Smooth muscle cell (in vitro differentiated cells): ENCODE results near the gene SPINK14. TPM values are rescaled to one million over a fixed set of nuclear protein-coding genes. Genes with fewer than 3 reads are reported as not detected.

Experiments
- DNase-seq: peaks from one replicate; lab custom pipeline; 2025; ENCODE audit not compliant: unreplicated experiment; lab: John Stamatoyannopoulos, UW
- H2AFZ ChIP-seq: fragments of 200-600 bp; sonication (generic); 2 replicates; pipeline ENCODE4 v1.6.0; 2016; ENCODE audit warnings: antibody characterized with exemption, low read depth, mild to moderate bottlenecking
- H3F3A ChIP-seq: fragments of 200-600 bp; sonication (generic); 2 replicates; pipeline ENCODE4 v1.6.0; 2017; ENCODE audit warnings: antibody characterized with exemption, low read depth
- H3K27ac ChIP-seq: fragments of 200-600 bp; sonication (generic); 2 replicates; pipeline ENCODE4 v1.5.1; 2016; ENCODE audit warnings: low read depth, mild to moderate bottlenecking
- H3K27me3 ChIP-seq: fragments of 200-600 bp; sonication (generic); 2 replicates; pipeline ENCODE4 v1.6.1; 2016; ENCODE audit warnings: low read depth, mild to moderate bottlenecking
- H3K36me3 ChIP-seq: fragments of 200-600 bp; sonication (generic); 2 replicates; pipeline ENCODE4 v1.5.1; 2016; ENCODE audit warnings: low read depth
- H3K4me1 ChIP-seq: fragments of 200-600 bp; sonication (generic); 2 replicates; pipeline ENCODE4 v1.5.1; 2016; ENCODE audit warnings: low read depth
- H3K4me2 ChIP-seq: fragments of 200-600 bp; sonication (generic); 2 replicates; pipeline ENCODE4 v1.6.0; 2016; ENCODE audit warnings: mild to moderate bottlenecking
- H3K4me3 ChIP-seq: fragments of 200-600 bp; sonication (generic); 2 replicates; pipeline ENCODE4 v1.5.1; 2016; ENCODE audit warnings: mild to moderate bottlenecking
- H3K79me2 ChIP-seq: fragments of 200-600 bp; sonication (generic); 2 replicates; pipeline ENCODE4 v1.6.0; 2016; ENCODE audit warnings: low read depth, mild to moderate bottlenecking
- H3K9ac ChIP-seq: fragments of 200-600 bp; sonication (generic); 2 replicates; pipeline ENCODE4 v1.6.0; 2016; ENCODE audit warnings: low read depth
- H3K9me3 ChIP-seq: fragments of 200-600 bp; sonication (generic); replicated peaks from 2 replicates; pipeline ENCODE4 v1.5.1; 2016; ENCODE audit warnings: low read depth
- H4K20me1 ChIP-seq: fragments of 200-600 bp; sonication (generic); 2 replicates; pipeline ENCODE4 v1.6.0; 2016; ENCODE audit warnings: low read depth
- WGBS: methylation state at CpG from one replicate; pipeline ENCODE4 v1.1.7; 2016; ENCODE audit warnings: low lambda C conversion rate; 5-methylcytosine and 5-hydroxymethylcytosine counted together
- polyA plus RNA-seq: library from polyadenylated mRNA; unstranded; fragments of >200 nt; fragmentation: Nextera tagmentation; extraction: Ambion mirVana; gene quantifications from 2 replicates; pipeline ENCODE4 v1.2.1, GENCODE V29; 2016
- total RNA-seq: library from RNA; depleted of rRNA; stranded (reverse); fragments of >200 nt; gene quantifications from 2 replicates; pipeline ENCODE4 v1.2.3, GENCODE V29; 2014
- TF ChIP-seq, protein P1 (sequence below): fragments of 200-600 bp; sonication (generic); IDR thresholded peaks from 2 replicates; pipeline ENCODE4 v1.5.1; 2017; ENCODE audit warnings: borderline replicate concordance, mild to moderate bottlenecking, antibody characterized with exemption; ENCODE audit not compliant: insufficient read depth, poor library complexity, severe bottlenecking

SPINK14 gene
- total and polyA plus RNA-seq, 2 experiments from 2014 or later = not detected

DNA sequence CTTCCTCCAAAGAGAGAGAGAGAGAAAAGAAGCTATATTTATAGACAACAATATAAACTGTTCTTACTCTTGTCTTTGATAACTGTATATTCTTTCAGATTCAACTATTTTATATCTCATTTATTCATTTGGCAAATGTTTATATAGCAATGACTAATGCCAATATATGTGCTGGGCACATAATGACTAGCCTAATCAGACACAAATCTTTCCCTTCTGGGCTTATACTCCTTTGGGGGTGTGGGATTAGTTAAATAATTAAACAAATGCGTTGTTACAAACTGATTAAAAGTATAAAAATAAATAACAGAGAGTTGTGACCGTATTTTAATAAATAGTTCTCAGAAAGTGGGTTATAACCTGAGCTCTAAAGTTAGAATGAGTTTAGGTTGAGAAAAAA lies 4.0 kb downstream of the SPINK14 start:
- H3K9ac ChIP-seq = no peak overlapping the region
- TF ChIP-seq, protein P1, sequence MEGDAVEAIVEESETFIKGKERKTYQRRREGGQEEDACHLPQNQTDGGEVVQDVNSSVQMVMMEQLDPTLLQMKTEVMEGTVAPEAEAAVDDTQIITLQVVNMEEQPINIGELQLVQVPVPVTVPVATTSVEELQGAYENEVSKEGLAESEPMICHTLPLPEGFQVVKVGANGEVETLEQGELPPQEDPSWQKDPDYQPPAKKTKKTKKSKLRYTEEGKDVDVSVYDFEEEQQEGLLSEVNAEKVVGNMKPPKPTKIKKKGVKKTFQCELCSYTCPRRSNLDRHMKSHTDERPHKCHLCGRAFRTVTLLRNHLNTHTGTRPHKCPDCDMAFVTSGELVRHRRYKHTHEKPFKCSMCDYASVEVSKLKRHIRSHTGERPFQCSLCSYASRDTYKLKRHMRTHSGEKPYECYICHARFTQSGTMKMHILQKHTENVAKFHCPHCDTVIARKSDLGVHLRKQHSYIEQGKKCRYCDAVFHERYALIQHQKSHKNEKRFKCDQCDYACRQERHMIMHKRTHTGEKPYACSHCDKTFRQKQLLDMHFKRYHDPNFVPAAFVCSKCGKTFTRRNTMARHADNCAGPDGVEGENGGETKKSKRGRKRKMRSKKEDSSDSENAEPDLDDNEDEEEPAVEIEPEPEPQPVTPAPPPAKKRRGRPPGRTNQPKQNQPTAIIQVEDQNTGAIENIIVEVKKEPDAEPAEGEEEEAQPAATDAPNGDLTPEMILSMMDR = no peak

DNA sequence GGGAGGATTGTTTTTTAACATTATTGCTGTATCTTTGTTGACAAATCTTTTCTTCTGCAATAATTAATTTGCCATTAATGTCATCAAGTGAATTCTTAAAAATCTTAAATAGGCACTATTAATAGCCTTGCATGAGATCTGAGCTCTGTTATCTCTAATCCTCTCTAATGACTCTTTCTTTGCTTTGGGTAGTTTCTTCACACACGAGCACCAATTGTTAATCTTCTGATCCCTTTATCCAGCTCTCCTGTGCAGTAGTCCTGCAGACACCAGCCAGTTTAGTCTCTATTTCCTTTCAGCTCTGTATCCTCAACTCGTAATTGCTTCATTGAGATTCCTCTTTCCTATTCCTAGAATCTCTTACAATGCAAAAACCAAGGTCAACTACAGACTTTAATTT lies 8.1 kb downstream of the SPINK14 start:
- H3K36me3 ChIP-seq = no peaks in the 10 kb centered on the region
- H3K79me2 ChIP-seq = no peaks in the 10 kb centered on the region
- H3K4me3 ChIP-seq = no peak overlapping the region
- H3F3A ChIP-seq = no peaks in the 10 kb centered on the region
- no peak overlapping the region for H3K4me2 ChIP-seq
- H3K27me3 ChIP-seq = peaks cover 34% of the 10 kb centered on the region
- TF ChIP-seq, protein P1 = no peak
- no peak overlapping the region for H3K27ac ChIP-seq
- H4K20me1 ChIP-seq = no peaks in the 10 kb centered on the region
- 39% methylated on average over 2 of the region's 2 CpGs for WGBS
- H3K4me1 ChIP-seq = no peaks in the 10 kb centered on the region
- H3K9ac ChIP-seq = no peak overlapping the region
- no peaks in the 10 kb centered on the region for H3K9me3 ChIP-seq
- DNase-seq = no peak
- no peak overlapping the region for H2AFZ ChIP-seq

More for the DNA sequence above, 4.0 kb downstream of the SPINK14 start:
- Histone ChIP-seq H3F3A (no peaks in the 10 kb centered on the region), H3K4me1 (no peaks in the 10 kb centered on the region), H3K27ac (no peak overlapping the region), H2AFZ (no peak overlapping the region), H3K4me2 (no peak overlapping the region), H3K27me3 (peaks cover 24% of the 10 kb centered on the region), H4K20me1 (no peaks in the 10 kb centered on the region), H3K36me3 (no peaks in the 10 kb centered on the region), H3K4me3 (no peak overlapping the region), H3K79me2 (no peaks in the 10 kb centered on the region), H3K9me3 (no peaks in the 10 kb centered on the region)
- no peak for DNase-seq
- WGBS = 74% methylated on average over 2 of the region's 2 CpGs

DNA sequence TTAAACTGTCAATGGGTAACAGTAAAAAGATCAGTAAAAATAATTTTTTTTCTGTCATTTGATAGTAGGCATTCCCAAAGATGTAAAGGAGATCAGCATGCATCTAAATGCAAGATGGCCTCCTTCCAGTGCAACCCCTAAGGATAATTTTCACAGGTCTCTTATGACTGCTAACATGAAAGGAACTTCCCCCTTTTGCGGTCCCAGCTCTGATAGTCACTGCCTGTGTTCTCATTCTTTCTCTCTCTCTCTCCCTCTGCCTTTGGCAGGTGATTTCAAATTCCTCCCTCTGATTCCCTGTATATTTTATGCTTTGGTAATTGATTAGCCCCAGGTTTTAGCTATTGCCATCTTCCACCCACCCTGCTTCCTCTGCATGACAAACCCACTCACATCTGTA lies 8.9 kb downstream of the SPINK14 start:
- H3K4me3 ChIP-seq = no peak overlapping the region
- 88% methylated on average over 1 of the region's 1 CpG for WGBS
- TF ChIP-seq, protein P1 = no peak

DNA sequence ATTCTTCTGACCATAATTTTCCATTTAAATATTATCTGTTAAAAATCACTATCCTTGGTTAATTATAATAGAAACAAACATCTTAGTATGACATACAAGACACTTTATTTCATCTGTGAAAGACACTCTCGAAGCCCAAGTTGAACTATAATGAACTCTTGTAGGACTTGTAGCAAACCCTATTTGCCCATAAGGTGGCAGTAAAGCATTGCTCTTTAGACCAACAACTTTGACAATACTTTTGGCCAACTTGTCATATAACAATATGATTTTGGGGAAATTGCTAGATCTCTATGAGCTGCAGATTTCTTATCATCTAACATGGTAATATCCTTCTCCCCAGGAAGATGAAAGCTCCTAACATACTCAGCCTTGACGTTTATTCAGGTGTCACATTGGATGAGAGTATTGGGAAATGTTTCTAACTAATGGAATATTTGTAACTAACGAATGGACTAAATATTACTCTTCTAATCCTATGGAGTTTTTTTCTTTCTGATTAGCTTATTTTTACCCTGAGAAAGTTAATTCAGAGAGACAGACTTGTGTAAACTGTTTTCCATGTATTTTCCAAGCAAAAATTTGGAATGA lies 11.0 kb downstream of the SPINK14 start:
- peaks cover 33% of the 10 kb centered on the region for H3K27me3 ChIP-seq
- H3K4me2 ChIP-seq = no peak overlapping the region
- H2AFZ ChIP-seq = no peak overlapping the region
- H3K9me3 ChIP-seq = no peaks in the 10 kb centered on the region
- H3K79me2 ChIP-seq = no peaks in the 10 kb centered on the region
- H4K20me1 ChIP-seq = no peaks in the 10 kb centered on the region
- H3K4me3 ChIP-seq = no peak overlapping the region
- H3K4me1 ChIP-seq = no peaks in the 10 kb centered on the region
- DNase-seq = no peak
- 51% methylated on average over 3 of the region's 3 CpGs for WGBS
- no peaks in the 10 kb centered on the region for H3F3A ChIP-seq
- no peak overlapping the region for H3K27ac ChIP-seq
- H3K36me3 ChIP-seq = no peaks in the 10 kb centered on the region
- TF ChIP-seq, protein P1 = peak; percentile 70
- H3K9ac ChIP-seq = no peak overlapping the region

More for the DNA sequence above, 8.9 kb downstream of the SPINK14 start:
- no peaks in the 10 kb centered on the region for H3K9me3 ChIP-seq
- DNase-seq = no peak
- no peaks in the 10 kb centered on the region for H3K36me3 ChIP-seq
- H3K9ac ChIP-seq = no peak overlapping the region
- H3K27ac ChIP-seq = no peak overlapping the region
- no peaks in the 10 kb centered on the region for H4K20me1 ChIP-seq
- H3K27me3 ChIP-seq = peaks cover 40% of the 10 kb centered on the region
- no peaks in the 10 kb centered on the region for H3F3A ChIP-seq
- H2AFZ ChIP-seq = no peak overlapping the region
- no peak overlapping the region for H3K4me2 ChIP-seq
- no peaks in the 10 kb centered on the region for H3K79me2 ChIP-seq
- H3K4me1 ChIP-seq = no peaks in the 10 kb centered on the region
